Body of pancreas (tissue), 4 donors: ENCODE measurements around the gene LRRC47.

ENCODE experiments used
- POLR2A ChIP-seq, 3 donors: fragments of 450-650 bp; IDR thresholded peaks; one replicate each; pipeline ENCODE4 v1.6.1; 2016; ENCODE audit warnings: antibody characterized with exemption in 3 of 3, mild to moderate bottlenecking in 2 of 3
- TF ChIP-seq, protein P1 (sequence below), 7 experiments: fragments of 450-650 bp in 4 of 7; fragments of 200-600 bp in 3 of 7; sonication (generic) in 3 of 7; IDR thresholded peaks; one replicate each; pipeline ENCODE4 v1.5.1; 2016 to 2019; ENCODE audit warnings: antibody characterized with exemption in 7 of 7

DNA sequence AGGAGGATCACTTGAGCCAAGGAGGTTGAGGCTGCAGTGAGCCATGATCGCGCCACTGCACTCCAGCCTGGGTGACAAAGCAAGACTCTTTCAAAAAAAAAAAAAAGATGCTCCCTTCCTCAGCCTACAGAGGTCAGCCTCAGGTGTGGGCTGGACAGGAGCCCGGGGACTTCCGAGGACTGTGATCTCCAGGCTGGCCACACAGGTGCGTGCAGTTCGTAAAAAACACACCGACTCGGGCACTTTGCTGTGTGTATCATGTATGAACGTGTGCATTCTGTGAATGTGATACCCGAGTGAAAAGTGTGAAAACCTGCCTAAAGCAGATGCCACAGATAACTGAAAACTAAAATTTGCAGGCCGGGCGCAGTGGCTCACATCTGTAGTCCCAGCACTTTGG lies 52.5 kb downstream of the LRRC47 start:
- TF ChIP-seq POLR2A (IDR thresholded peaks at IDR 0.05): no peak
- TF ChIP-seq, protein P1, sequence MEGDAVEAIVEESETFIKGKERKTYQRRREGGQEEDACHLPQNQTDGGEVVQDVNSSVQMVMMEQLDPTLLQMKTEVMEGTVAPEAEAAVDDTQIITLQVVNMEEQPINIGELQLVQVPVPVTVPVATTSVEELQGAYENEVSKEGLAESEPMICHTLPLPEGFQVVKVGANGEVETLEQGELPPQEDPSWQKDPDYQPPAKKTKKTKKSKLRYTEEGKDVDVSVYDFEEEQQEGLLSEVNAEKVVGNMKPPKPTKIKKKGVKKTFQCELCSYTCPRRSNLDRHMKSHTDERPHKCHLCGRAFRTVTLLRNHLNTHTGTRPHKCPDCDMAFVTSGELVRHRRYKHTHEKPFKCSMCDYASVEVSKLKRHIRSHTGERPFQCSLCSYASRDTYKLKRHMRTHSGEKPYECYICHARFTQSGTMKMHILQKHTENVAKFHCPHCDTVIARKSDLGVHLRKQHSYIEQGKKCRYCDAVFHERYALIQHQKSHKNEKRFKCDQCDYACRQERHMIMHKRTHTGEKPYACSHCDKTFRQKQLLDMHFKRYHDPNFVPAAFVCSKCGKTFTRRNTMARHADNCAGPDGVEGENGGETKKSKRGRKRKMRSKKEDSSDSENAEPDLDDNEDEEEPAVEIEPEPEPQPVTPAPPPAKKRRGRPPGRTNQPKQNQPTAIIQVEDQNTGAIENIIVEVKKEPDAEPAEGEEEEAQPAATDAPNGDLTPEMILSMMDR (IDR thresholded peaks at IDR 0.05): no peak
